Measurements from ENCODE around the gene PRM3.

DNA sequence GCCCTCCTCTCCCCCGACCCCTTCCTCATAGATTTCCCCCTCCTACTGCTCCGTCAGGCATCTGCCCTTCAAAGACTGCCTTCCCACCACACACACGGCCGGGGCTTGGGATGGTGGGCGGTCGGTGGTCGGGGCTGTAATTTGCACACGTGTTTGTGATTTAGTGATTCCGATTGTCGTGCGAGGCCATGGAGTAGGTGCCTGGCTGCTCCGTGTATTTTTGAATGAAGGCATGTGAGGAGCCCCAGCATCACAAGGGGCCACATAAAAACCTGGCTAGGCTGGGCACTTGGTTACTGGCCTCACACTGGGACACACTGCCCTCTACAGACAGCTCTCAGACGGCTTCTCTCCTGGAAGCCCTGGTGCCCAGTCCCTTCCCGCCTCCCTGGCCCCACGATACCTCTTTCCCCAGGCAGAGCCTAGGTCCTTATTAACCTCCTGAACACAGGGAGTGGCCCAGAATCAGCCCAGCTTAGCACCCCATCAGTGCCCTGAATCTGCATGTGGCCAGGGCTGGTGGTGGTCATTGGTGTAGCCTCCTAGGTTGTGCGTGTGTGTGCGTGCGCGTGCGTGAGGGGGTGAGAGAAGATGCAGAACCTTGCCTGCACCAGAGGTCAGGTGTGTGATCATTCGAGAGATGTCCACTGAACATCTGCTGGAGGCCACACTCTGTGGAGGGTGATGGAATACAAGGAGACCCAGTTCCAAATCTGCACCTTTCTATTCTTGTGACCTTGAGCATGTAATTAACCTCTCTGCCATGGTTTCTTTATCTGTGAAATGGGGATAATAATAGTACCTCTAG lies 16.1 kb downstream of the PRM3 start:
- TF ChIP-seq, protein P1, sequence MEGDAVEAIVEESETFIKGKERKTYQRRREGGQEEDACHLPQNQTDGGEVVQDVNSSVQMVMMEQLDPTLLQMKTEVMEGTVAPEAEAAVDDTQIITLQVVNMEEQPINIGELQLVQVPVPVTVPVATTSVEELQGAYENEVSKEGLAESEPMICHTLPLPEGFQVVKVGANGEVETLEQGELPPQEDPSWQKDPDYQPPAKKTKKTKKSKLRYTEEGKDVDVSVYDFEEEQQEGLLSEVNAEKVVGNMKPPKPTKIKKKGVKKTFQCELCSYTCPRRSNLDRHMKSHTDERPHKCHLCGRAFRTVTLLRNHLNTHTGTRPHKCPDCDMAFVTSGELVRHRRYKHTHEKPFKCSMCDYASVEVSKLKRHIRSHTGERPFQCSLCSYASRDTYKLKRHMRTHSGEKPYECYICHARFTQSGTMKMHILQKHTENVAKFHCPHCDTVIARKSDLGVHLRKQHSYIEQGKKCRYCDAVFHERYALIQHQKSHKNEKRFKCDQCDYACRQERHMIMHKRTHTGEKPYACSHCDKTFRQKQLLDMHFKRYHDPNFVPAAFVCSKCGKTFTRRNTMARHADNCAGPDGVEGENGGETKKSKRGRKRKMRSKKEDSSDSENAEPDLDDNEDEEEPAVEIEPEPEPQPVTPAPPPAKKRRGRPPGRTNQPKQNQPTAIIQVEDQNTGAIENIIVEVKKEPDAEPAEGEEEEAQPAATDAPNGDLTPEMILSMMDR (IDR thresholded peaks at IDR 0.05), result peak; percentile 78
- TF ChIP-seq EZH2phosphoT487 (IDR thresholded peaks at IDR 0.05) (no peak), EZH2 (IDR thresholded peaks at IDR 0.05) (no peak)
